Measurements from ENCODE around the gene LIN28B. TPM values are rescaled to one million over a fixed set of nuclear protein-coding genes. Genes with fewer than 3 reads are reported as not detected.

The LIN28B gene
- total and polyA plus RNA-seq, 4 donors = 2.8 TPM; not detected in 3

- Histone ChIP-seq H3K4me3 (ENCODE audit: low read depth in 1 of 3, low read length in 3 of 3) (no peak overlapping the region), H3K27ac (ENCODE audit: low read depth in 1 of 2, low read length in 2 of 2) (no peak overlapping the region), H3K27me3 (ENCODE audit: control insufficient read depth in 4 of 4, insufficient read depth in 4 of 4, low read length in 3 of 4) (no peaks in the 10 kb centered on the region), H3K9me3 (ENCODE audit: control insufficient read depth in 4 of 4, low read length in 3 of 4) (no peaks in the 10 kb centered on the region), H3K4me1 (ENCODE audit: control insufficient read depth in 4 of 4, insufficient read depth in 4 of 4, low read length in 3 of 4) (no peaks in the 10 kb centered on the region), H3K9ac (ENCODE audit: low read depth in 1 of 2, low read length in 2 of 2) (no peak overlapping the region), H3K36me3 (ENCODE audit: control insufficient read depth in 4 of 4, insufficient read depth in 3 of 4, low read depth in 1 of 4, low read length in 3 of 4) (no peaks in the 10 kb centered on the region)
- no peak for DNase-seq (ENCODE audit: low spot score)
- TF ChIP-seq HNF4A (conservative IDR thresholded peaks at IDR 0.05) (no peak), NR2F2 (IDR thresholded peaks at IDR 0.05) (no peak)
- 72% methylated on average over 8 of the region's 8 CpGs for WGBS
Measured at GRCh38 chr6:105091140-105091829, 134.4 kb downstream of the LIN28B start.

DNA sequence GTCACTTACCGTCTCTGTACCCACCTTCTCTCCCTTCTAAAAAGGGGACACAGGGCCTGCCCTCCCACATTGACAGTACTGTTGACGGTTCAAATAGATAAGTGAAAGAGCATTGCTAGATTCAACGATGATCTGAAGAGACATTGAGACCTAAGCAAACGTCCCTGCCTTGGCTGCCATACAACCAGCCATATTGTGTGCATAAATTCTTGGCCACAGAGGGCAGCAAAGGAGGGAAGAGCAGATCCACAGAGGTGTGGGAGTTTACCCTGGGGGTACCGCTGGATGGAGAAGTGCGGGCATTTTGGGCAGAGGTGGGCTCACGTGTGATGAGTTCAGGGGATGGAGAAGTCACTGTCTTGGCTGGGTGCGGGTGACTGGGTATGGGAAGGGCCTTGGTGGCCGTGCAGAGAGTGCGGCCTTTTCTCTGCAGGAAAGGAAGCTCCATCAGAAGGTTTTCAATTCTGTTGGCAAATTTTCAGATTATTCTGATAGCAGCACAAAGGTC lies 137.3 kb downstream of the LIN28B start:
- Histone ChIP-seq H3K27ac (ENCODE audit: low read depth in 1 of 2, low read length in 2 of 2) (no peak overlapping the region), H3K9me3 (ENCODE audit: control insufficient read depth in 4 of 4, low read length in 3 of 4) (no peaks in the 10 kb centered on the region), H3K4me1 (ENCODE audit: control insufficient read depth in 4 of 4, insufficient read depth in 4 of 4, low read length in 3 of 4) (no peaks in the 10 kb centered on the region), H3K27me3 (ENCODE audit: control insufficient read depth in 4 of 4, insufficient read depth in 4 of 4, low read length in 3 of 4) (no peaks in the 10 kb centered on the region), H3K4me3 (ENCODE audit: low read depth in 1 of 3, low read length in 3 of 3) (no peak overlapping the region), H3K9ac (ENCODE audit: low read depth in 1 of 2, low read length in 2 of 2) (no peak overlapping the region), H3K36me3 (ENCODE audit: control insufficient read depth in 4 of 4, insufficient read depth in 3 of 4, low read depth in 1 of 4, low read length in 3 of 4) (no peaks in the 10 kb centered on the region)
- DNase-seq (ENCODE audit: low spot score) = no peak
- TF ChIP-seq RXRA (IDR thresholded peaks at IDR 0.05) = no peak
- TF ChIP-seq YY1 (IDR thresholded peaks at IDR 0.05) = no peak
- TF ChIP-seq, protein P1, sequence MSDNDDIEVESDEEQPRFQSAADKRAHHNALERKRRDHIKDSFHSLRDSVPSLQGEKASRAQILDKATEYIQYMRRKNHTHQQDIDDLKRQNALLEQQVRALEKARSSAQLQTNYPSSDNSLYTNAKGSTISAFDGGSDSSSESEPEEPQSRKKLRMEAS (IDR thresholded peaks at IDR 0.05) = no peak
- TF ChIP-seq HNF4A (conservative IDR thresholded peaks at IDR 0.05) = no peak
- no peak for TF ChIP-seq ZBTB33 (IDR thresholded peaks at IDR 0.05)
- no peak for TF ChIP-seq NR2F2 (IDR thresholded peaks at IDR 0.05)
- TF ChIP-seq CTCF (IDR thresholded peaks at IDR 0.05; ENCODE audit: low read depth, low read length, missing input control) = no peak
- no peak for TF ChIP-seq RAD21 (IDR thresholded peaks at IDR 0.05)
- no peak for TF ChIP-seq FOXA1 (IDR thresholded peaks at IDR 0.05)
- TF ChIP-seq SP1 (IDR thresholded peaks at IDR 0.05) = no peak
- no peak for TF ChIP-seq TAF1 (conservative IDR thresholded peaks at IDR 0.05)
- no peak for TF ChIP-seq FOXA2 (IDR thresholded peaks at IDR 0.05)
- TF ChIP-seq GABPA (IDR thresholded peaks at IDR 0.05 in 1 of 2, conservative IDR thresholded peaks at IDR 0.05 in 1 of 2) = no peak
- TF ChIP-seq HNF4G (IDR thresholded peaks at IDR 0.05) = no peak
- no peak for TF ChIP-seq REST (IDR thresholded peaks at IDR 0.05)
- TF ChIP-seq EGR1 (IDR thresholded peaks at IDR 0.05; ENCODE audit: low read depth in 2 of 2) = no peak
- no peak for TF ChIP-seq JUND (IDR thresholded peaks at IDR 0.05)
- no peak for TF ChIP-seq ATF3 (IDR thresholded peaks at IDR 0.05)
- 93% methylated on average over 10 of the region's 10 CpGs for whole genome bisulfite sequencing
